Measurements from ENCODE around the gene ZIC4.

Gene ZIC4

GRCh38 chr3:147336543-147337278, 69.6 kb downstream of the ZIC4 start:
- ATAC-seq, result no peak
- Mint-ChIP-seq H3K4me3 (no peak overlapping the region), H3K36me3 (no peaks in the 10 kb centered on the region), H3K27ac (no peak overlapping the region), H3K4me1 (no peaks in the 10 kb centered on the region), H3K9me3 (no peaks in the 10 kb centered on the region)
- DNase-seq (ENCODE audit: low spot score in 2 of 2), result no peak
